ENCODE data around the gene RSRC1.
A peak's percentile ranks its signal among the peaks of the same experiment; 100 is the strongest.
"Not testable (repeated sequence)": the region's sequence is repeated elsewhere in the genome, so short reads cannot be mapped to it uniquely, and the experiment has no call there.

Gene RSRC1

GRCh38 chr3:158109804-158110657 lies at the start of gene RSRC1:
Gene RSRC1 (plus strand): TSS chr3:158110089. CDS start chr3:158122105, 12,016 bp downstream.
- H3K4me3 ChIP-seq (IDR thresholded peaks at IDR 0.05; ENCODE audit: insufficient read depth, low read depth, low read length), result peak within 1 kb of the TSS; percentile 97
- peaks cover 26% of the 10 kb centered on the region for H3K4me1 ChIP-seq (ENCODE audit: low read depth, poor library complexity, severe bottlenecking)
- H3K79me2 ChIP-seq (ENCODE audit: insufficient read depth, low read depth), result peaks cover 48% of the 10 kb centered on the region
- peak within 1 kb of the TSS; percentile 80 for H3K27ac ChIP-seq
- peak within 1 kb of the TSS; percentile 79 for H2AFZ ChIP-seq (ENCODE audit: low read depth)
- H4K20me1 ChIP-seq (ENCODE audit: insufficient read depth), result no peaks in the 10 kb centered on the region
- peak within 1 kb of the TSS; percentile 80 for H3K9ac ChIP-seq
- H3K27me3 ChIP-seq (ENCODE audit: insufficient read depth, low read depth), result no peaks in the 10 kb centered on the region; the same call in 1 of the 2 replicates
- no peaks in the 10 kb centered on the region for H3K36me3 ChIP-seq (ENCODE audit: insufficient read depth)
- no peak for TF ChIP-seq CTCF (conservative IDR thresholded peaks at IDR 0.05; ENCODE audit: low read depth, low read length)
- H3K4me2 ChIP-seq, result peak within 1 kb of the TSS; percentile 94

GRCh38 chr3:158065574-158065973 lies 44.3 kb upstream of the RSRC1 start:
- H3K4me1 ChIP-seq (ENCODE audit: low read depth, poor library complexity, severe bottlenecking); H3K79me2 ChIP-seq (ENCODE audit: insufficient read depth, low read depth); H3K4me2 ChIP-seq; H3K27ac ChIP-seq; H3K27me3 ChIP-seq (ENCODE audit: insufficient read depth, low read depth); H2AFZ ChIP-seq (ENCODE audit: low read depth); H3K4me3 ChIP-seq (IDR thresholded peaks at IDR 0.05; ENCODE audit: insufficient read depth, low read depth, low read length); H4K20me1 ChIP-seq (ENCODE audit: insufficient read depth); H3K36me3 ChIP-seq (ENCODE audit: insufficient read depth); H3K9ac ChIP-seq: not testable (repeated sequence)

GRCh38 chr3:158072790-158073189 lies 37.1 kb upstream of the RSRC1 start:
- Histone ChIP-seq H3K27me3 (ENCODE audit: insufficient read depth, low read depth) (no peaks in the 10 kb centered on the region), H3K79me2 (ENCODE audit: insufficient read depth, low read depth) (no peaks in the 10 kb centered on the region), H3K4me2 (no peak overlapping the region), H3K4me3 (IDR thresholded peaks at IDR 0.05; ENCODE audit: insufficient read depth, low read depth, low read length) (no peak overlapping the region), H3K36me3 (ENCODE audit: insufficient read depth) (no peaks in the 10 kb centered on the region), H3K4me1 (ENCODE audit: low read depth, poor library complexity, severe bottlenecking) (no peaks in the 10 kb centered on the region), H4K20me1 (ENCODE audit: insufficient read depth) (no peaks in the 10 kb centered on the region), H3K27ac (no peak overlapping the region), H2AFZ (ENCODE audit: low read depth) (no peak overlapping the region), H3K9ac (no peak overlapping the region)
- no peak for TF ChIP-seq CTCF (conservative IDR thresholded peaks at IDR 0.05; ENCODE audit: low read depth, low read length)

GRCh38 chr3:158074591-158074990 lies 35.3 kb upstream of the RSRC1 start:
- Histone ChIP-seq H3K4me3 (IDR thresholded peaks at IDR 0.05; ENCODE audit: insufficient read depth, low read depth, low read length) (no peak overlapping the region), H3K27ac (no peak overlapping the region), H3K36me3 (ENCODE audit: insufficient read depth) (no peaks in the 10 kb centered on the region), H4K20me1 (ENCODE audit: insufficient read depth) (no peaks in the 10 kb centered on the region), H3K79me2 (ENCODE audit: insufficient read depth, low read depth) (no peaks in the 10 kb centered on the region), H3K27me3 (ENCODE audit: insufficient read depth, low read depth) (no peaks in the 10 kb centered on the region), H3K4me1 (ENCODE audit: low read depth, poor library complexity, severe bottlenecking) (no peaks in the 10 kb centered on the region), H2AFZ (ENCODE audit: low read depth) (no peak overlapping the region), H3K4me2 (no peak overlapping the region), H3K9ac (no peak overlapping the region)
- TF ChIP-seq CTCF (conservative IDR thresholded peaks at IDR 0.05; ENCODE audit: low read depth, low read length), result no peak

GRCh38 chr3:158079599-158079998 lies 30.3 kb upstream of the RSRC1 start:
- Histone ChIP-seq H3K27ac (no peak overlapping the region), H4K20me1 (ENCODE audit: insufficient read depth) (no peaks in the 10 kb centered on the region), H3K4me1 (ENCODE audit: low read depth, poor library complexity, severe bottlenecking) (no peaks in the 10 kb centered on the region), H3K36me3 (ENCODE audit: insufficient read depth) (no peaks in the 10 kb centered on the region), H3K9ac (no peak overlapping the region), H3K27me3 (ENCODE audit: insufficient read depth, low read depth) (no peaks in the 10 kb centered on the region), H3K4me3 (IDR thresholded peaks at IDR 0.05; ENCODE audit: insufficient read depth, low read depth, low read length) (no peak overlapping the region), H2AFZ (ENCODE audit: low read depth) (no peak overlapping the region), H3K79me2 (ENCODE audit: insufficient read depth, low read depth) (no peaks in the 10 kb centered on the region), H3K4me2 (no peak overlapping the region)
- no peak for TF ChIP-seq CTCF (conservative IDR thresholded peaks at IDR 0.05; ENCODE audit: low read depth, low read length)

Data from KMS-11 (cell line).